NCI-H446 (cell line): Measurements from ENCODE around the gene MMP28.
A peak's percentile ranks its signal among the peaks of the same experiment; 100 is the strongest.

Source experiments
- DNase-seq, 2 experiments: peaks; one replicate each; lab custom pipeline; 2025; lab: John Stamatoyannopoulos, UW

The MMP28 gene

DNA sequence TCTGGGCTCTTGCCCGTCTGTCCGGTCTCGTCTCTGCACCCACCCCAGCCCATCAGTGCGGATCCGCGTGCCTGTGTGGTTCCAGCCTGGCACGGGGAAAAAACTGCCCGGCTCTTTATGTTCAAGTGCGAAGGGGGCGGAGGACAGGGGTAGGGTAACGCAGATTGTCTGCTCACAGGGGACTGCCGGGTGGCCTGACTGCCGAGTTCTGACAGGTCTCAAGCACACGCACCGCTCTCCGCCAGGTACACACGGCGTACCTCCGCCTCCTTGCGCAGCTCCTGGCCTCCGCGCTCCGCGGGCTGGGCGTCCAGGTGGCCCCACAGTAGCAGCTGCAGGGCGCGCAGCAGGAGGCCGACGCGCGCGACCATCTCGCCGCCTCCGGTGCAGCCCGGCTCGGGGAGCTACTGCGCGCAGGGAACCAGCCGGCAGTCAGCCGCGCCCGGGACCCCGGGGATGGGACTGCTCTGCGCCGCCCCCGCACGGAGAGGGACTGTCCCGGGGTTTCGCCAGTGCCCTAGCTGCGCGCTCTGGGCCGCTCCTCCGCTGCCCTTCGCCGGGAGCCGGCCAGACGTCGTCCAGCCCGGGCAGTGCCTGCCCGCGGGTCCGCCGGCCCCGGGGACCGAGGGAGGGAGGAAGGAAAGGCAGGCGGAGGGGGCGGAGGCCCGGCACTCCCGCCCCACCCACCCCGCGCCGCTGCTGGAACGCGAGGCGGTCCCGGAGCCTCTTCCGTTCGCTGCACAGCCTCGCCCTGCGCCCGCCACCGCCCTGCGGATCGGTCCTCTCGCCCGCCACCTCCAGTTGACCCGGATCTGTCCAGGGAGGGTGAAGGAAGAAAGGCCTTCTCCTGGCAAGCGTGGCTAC is at the start of gene MMP28:
Gene MMP28, minus strand, starts transcription at position 635 of the 864 bp plus-strand sequence. Its CDS starts 264 bp downstream, at position 371.
- no peak for DNase-seq

GRCh38 chr17:35844547-35844946 is 49.1 kb upstream of the MMP28 start:
- no peak for DNase-seq

- DNase-seq = no peak
These were observed 48.3 kb upstream of the MMP28 start for GRCh38 chr17:35843698-35844097.

DNA sequence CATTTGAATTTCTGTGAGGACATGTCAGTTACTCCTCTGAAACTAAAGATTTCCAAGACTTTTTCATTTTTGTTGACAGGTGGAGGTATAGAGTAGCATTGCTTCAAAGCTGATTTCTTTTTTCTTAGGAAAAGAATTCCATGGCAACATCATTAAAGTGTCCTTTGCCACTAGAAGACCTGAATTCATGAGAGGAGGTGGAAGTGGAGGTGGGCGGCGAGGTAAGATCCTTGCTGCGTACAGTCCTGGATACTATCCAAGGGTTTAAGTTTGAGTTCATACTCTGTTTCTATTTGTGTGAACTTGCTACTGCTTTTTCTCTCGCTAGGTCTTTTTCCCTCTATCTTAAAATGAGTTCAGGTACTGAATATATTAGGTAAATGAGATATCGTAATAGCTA is 46.8 kb upstream of the MMP28 start:
- DNase-seq = no peak

DNA sequence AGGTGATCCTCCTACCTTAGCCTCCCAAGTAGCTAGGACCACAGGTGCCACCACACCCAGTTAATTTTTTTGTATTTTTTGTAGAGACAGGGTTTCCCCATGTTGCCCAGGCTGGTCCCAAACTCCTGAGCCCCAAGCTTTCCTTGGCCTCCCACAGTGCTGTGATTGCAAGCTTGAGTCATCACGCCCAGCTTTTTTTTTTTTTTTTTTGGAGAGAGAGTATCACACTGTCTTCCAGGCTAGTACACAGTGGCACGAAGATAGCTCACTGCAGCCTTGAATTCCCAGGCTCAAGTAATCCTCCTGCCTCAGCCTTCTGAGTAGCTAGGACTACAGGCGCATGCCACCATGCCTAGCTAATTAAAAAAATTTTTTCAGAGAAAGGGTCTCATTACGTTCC is 46.1 kb upstream of the MMP28 start:
- no peak for DNase-seq

GRCh38 chr17:35841101-35841500 is 45.7 kb upstream of the MMP28 start:
- no peak for DNase-seq

GRCh38 chr17:35825206-35825605 is 29.8 kb upstream of the MMP28 start:
- DNase-seq = no peak

DNA sequence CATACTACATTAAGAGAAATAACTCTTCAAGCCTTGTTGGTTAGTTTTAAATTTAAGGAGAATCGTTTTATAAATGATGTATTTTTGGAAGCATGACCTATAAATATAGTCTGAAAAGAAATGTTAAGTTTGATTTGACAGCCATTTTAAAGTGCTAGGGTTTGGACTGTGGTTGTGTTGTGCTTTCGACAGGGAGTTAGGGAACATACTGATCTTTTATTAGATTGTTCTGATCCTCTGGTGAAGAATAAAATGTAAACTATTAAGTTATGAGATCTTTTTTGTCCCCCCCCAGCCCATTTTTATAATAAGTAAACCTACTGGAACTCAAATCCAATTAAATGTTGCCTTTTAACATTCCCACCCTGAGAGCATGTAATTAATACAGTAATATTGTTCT is 25.9 kb upstream of the MMP28 start:
- no peak for DNase-seq

DNA sequence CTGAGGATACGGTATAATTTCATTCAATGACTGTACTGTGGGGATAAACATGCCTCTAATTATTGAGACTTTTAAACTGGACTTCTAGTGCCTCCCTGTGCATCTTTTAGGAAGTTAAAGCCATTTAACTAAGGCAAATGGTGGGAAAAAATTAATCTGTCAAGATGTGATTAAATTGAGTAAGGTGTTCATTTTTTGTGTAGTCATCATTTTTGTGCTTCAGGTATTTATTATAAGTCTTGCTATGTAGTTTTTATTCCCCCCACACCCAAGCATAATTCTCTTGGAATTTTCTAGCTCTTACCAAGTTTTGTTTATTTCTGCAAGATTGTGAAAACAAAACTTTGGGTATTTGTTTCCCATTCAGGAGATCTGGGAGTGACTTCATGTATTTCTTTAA is 24.0 kb upstream of the MMP28 start:
- no peak for DNase-seq

DNA sequence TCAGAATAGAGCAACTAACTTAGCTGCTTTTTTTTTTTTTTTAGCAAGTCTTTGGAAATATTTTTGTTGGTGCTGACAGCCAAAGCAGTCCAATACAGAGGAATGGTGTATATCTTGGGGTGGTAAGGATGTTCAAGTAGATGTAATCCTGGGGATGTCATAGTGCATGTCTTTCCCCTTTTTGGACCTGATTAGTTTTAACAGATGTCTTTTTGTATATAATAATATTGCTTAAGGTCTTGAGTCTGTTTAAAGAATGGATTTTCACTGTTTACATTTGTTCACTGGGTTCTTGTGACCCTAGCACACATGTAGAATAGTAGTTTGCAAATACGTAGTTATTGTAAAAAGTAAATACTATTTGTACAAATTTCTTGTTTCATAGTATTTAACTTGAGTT is 21.8 kb upstream of the MMP28 start:
- DNase-seq = no peak

- DNase-seq = no peak
These were observed 21.3 kb upstream of the MMP28 start for GRCh38 chr17:35816723-35817122.

GRCh38 chr17:35812456-35812855 is 17.0 kb upstream of the MMP28 start:
- no peak for DNase-seq

DNA sequence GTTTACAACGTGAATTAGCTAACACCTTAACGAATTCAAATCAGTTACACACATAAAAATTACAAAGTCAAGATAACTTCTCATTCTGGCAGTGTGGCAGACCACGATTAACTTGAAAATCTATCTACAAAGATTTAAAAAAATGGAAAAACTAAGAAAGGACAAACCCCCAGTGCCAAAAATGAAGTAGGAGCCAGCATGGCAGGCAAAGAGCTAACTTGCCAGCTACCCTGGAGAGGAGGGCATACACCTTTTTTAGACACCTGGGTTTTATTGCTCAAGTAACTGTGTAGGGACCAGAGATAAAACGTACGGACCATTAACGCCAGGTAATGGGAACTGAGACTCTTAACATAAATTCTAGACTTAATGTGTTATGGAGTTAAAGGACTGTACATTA is 16.3 kb upstream of the MMP28 start:
- no peak for DNase-seq

DNA sequence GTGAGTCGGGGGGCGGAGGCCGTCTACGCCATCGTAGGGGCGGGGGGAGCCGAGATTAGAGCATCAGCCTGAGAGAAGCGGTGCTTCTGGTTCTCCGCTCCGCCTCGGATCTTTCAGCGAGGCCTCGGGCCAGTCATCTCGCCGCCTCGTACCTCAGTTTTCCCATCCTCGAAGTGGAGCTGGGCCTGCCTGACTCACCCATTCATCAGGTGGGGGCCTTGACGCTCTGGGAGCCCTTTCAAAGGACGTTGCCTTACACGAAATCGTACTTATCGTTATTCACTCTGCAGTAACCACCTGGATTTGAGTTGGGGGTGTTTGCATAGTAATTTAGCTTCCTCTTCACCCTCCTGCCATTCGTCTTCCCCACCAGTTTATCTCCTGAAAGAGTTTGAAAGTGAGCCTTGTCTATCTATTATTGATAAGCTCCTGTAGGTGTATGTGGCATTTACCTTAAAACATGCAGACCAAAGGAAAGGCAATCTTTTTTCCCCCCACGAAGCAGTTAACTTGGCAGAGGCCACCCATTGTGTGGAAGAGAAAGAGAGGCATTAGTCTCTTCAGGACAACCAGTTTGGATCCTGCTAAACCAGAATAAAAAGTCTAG is 14.5 kb upstream of the MMP28 start:
- no peak for DNase-seq

GRCh38 chr17:35808962-35809854 is 13.8 kb upstream of the MMP28 start, which contains the start of gene TAF15:
TAF15 (plus strand) TSS chr17:35809484; CDS start chr17:35809570, 86 bp downstream.
- DNase-seq = peak; percentile 94 to 97

DNA sequence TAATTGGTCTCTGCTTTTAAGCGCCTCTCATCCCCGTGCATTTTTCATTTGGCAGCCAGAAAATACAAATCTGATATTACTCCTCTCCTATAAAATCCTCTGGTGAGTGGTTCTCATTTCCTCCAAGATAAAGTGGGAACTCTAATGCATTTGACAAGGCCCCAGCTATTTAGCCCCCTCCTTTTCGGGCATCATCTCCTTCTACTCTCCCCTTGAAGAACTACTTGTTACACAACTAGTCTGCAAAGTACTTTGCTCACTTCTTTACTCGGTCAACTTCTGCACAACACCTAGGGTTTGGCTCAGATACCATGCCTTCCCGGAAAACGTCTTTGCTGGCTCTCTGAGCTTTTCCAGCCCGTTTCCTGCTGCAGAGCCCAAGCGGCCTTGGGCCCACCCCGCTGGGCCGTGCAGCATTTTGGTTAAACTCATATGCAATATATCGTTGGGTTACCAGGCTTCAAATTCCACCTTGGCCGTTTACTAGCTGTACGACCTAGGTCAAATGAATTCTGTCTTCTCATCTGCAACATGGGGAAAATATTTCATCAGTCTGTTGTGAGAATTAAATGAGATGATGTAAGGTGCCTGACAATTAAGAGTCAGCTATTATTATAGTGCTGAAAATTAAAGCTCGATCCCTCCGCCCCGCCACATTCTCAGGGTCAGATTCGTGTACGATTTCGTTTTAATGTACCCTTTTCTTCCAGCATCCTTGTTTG is 13.0 kb upstream of the MMP28 start:
- DNase-seq = no peak

GRCh38 chr17:35807371-35808144 is 12.1 kb upstream of the MMP28 start:
- DNase-seq = no peak

GRCh38 chr17:35804658-35805192 is 9.3 kb upstream of the MMP28 start:
- peak; percentile 60 to 81 for DNase-seq

- peak; percentile 94 to 96 for DNase-seq
These were observed 6.3 kb upstream of the MMP28 start for GRCh38 chr17:35801583-35802224.

DNA sequence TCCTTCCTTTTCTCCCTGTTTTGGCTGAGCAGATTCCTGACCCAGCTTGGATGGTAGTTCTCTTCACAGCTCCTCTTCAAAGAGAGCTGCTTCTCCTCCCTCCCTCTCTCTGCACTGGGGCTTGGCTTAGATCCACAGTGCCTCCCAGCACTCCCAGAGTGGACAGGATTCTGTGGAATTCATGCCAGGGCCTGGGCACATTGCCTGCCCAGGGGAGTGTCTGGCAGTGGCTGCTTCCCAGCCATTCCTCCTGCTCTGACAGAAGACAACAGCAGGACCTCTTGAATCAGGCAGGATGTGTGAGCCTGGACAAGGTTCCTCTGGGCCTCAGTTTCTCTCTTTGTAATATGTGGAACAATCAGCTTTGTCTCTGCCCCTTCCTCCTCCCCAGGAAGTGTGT is 4.5 kb upstream of the MMP28 start:
- DNase-seq = peak; percentile 90 to 95
